VCaP (cell line): ENCODE measurements around the gene HADHB.
A peak's percentile ranks its signal among the peaks of the same experiment; 100 is the strongest.

ENCODE experiments used
- H3K27ac ChIP-seq: fragments of 450-650 bp; 2 replicates; pipeline ENCODE4 v1.5.1; 2017
- TF ChIP-seq, protein P1 (sequence below): fragments of 450-650 bp; conservative IDR thresholded peaks from 2 replicates; pipeline ENCODE4 v1.5.1; 2017; ENCODE audit warnings: mild to moderate bottlenecking, moderate library complexity

The HADHB gene

DNA sequence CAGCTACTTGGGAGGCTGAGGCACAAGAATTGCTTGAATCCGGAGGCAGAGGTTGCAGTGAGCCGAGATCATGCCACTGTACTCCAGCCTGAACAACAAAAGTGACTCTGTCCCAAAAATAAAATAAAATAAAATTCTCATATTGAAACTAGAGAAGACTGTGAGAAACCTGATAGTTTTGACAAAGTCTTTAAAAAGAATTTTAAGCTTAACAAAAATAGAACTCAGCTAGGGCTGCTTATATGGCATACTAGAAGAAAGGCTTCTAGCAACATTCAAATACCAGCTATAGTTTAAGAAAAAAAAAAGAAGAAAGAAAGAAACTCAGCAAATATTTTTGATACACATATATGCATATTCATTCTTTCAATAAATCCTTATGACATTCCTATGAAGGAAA lies 13.9 kb upstream of the HADHB start:
- no peak overlapping the region for H3K27ac ChIP-seq
- TF ChIP-seq, protein P1, sequence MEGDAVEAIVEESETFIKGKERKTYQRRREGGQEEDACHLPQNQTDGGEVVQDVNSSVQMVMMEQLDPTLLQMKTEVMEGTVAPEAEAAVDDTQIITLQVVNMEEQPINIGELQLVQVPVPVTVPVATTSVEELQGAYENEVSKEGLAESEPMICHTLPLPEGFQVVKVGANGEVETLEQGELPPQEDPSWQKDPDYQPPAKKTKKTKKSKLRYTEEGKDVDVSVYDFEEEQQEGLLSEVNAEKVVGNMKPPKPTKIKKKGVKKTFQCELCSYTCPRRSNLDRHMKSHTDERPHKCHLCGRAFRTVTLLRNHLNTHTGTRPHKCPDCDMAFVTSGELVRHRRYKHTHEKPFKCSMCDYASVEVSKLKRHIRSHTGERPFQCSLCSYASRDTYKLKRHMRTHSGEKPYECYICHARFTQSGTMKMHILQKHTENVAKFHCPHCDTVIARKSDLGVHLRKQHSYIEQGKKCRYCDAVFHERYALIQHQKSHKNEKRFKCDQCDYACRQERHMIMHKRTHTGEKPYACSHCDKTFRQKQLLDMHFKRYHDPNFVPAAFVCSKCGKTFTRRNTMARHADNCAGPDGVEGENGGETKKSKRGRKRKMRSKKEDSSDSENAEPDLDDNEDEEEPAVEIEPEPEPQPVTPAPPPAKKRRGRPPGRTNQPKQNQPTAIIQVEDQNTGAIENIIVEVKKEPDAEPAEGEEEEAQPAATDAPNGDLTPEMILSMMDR, result no peak

DNA sequence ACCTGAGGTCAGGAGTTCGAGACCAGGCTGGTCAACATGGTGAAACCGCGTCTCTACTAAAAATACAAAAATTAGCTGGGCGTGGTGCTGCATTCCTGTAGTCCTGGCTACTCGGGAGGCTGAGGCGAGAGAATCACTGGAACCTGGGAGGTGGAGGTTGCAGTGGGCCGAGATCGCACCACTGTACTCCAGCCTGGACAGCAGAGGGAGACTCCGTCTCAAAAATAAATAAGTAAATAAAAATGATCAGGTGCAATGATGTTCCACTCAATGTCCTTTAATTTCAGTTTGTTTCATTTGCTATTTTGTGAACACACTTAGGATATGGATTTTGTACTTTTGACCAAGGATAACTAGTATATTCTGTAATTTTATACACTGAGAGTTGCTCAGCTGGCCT lies 9.7 kb upstream of the HADHB start:
- no peak overlapping the region for H3K27ac ChIP-seq
- TF ChIP-seq, protein P1, result peak; percentile 62

DNA sequence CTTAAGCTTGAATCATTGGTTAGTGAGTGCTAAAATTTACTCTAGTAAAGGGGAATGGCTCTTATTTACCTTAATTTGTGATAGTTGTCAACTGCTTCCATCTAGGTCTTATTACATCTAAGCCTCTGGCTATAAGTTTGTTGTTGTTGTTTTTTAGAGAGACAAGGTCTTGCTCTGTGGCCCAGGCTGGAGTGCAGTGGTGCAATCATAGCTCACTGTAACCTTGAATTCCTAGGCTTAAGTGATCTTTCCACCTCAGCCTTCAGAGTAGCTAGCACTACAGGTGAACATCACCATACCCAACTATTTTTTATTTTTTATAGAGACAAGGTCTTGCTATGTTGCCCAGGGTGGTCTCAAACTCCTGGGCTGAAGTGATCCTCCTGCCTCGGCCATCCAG lies 6.9 kb upstream of the HADHB start:
- no peak overlapping the region for H3K27ac ChIP-seq
- TF ChIP-seq, protein P1, result no peak

DNA sequence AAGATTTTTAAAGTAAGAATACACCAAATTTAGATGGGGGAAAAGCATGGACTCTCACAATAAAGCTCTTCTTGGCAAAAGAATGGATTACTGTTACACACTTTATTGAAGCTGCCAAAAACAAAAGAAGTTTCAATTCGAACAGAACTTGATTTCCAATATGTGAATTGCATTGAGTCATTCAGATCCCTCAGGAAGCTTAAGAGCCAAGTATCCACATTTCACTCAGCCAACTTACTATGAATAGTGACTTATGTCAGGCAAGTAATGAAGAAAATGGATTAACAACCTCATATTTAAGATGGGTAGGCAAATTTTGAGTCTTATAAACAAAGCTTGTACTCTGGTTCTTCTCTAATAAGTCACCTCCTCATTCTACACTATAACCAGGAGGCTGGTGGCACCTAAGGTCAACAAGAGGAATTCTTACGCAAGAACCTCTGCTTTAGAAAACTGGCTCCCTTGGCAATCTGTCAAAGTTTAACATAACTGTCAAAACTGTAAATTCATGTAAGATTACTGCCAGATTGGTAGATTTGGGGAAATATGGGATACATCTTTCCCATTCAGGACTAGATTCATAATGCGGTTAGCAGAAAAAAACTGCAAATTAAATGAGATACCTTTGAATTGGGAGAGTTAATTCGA lies 6.3 kb upstream of the HADHB start:
- TF ChIP-seq, protein P1, result no peak
- H3K27ac ChIP-seq, result no peak overlapping the region

DNA sequence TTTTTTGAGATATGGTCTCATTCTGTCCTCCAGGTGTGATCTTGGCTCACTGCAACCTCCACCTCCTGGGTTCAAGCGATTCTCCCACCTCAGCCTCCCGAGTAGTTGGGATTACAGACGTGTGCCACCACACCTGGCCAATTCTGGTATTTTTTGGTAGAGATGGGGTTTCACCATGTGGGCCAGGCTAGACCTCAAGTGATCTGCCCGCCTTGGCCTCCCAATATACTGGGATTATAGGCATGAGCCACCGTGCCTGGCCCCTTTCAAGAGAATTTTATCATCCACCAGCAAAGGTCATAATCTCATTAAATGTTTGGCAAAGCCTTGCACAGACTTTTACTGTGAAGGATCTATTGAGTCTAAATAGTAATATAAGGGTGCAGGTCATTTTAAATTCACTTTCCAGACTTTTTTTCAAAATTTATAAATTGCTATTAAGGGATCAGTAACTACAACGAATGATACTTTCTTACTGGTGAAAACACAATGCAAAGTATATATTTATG lies 2.8 kb upstream of the HADHB start:
- TF ChIP-seq, protein P1, result no peak
- peak overlapping the region; percentile 94 for H3K27ac ChIP-seq

DNA sequence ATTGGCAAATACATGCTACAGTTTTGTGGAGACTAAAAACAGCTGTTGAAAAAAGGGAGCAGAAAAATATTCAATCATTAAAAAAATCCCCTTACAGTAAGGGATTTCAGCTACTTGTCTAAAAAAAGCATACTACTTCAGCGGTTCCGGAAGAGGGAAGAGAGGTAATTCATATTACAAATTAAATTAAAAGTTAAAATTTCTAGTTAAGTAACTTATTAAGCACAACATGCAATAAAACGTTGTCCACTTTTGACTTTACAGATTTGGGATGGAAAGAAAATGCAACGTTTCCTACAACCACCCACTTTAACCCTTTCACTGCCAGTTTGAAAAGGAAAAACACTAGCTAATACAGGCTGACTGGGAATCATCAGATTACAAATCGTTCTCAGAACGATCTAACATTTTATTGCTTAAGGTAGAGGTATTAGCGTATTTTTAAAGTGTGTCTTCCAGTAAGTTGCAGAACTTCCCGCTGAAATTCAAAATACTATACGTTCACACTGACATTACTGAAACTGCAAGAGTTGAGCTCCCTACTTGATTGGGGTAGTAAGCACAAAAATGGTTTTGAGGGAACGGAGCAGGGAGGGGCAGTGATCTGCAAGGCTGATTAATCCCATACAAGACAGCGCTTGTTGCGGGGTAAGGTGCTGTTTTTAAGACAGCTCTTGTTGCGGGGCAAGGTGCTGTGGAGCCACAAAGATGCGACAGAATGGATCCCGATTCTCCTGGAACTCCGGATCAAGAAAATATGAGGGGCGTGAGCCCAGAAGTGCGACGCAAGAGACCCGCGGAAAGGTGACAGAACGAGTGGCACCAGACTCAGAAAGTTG lies 1.1 kb upstream of the HADHB start:
- H3K27ac ChIP-seq, result peak overlapping the region; percentile 94
- TF ChIP-seq, protein P1, result no peak

DNA sequence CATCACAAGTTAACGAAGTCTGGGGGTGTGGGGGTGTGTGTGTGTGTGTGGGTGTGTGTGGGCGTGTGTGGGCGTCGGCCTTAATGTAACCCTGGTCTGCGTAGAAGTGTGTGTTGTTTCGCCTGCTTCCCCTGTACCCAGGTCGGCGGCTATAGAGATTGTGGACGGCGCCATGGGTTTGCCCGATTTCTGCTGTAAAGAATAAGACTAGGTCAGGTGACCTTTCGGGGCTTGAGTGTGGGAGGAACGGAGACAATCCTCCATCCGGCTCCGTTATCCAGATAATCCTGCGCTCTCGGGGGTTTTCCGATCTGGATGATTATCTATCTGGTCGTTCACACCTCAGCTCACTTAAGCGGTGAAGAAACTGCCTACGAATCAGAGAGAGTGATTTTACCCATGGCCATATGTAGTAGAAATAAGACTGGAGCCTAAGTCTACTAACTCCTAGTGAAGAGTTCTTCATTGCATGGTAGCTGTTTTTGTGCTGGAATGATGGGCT lies 543 bp downstream of the HADHB start:
- TF ChIP-seq, protein P1, result no peak
- H3K27ac ChIP-seq, result peak overlapping the region; percentile 94
